Stimulated activated CD4-positive, alpha-beta T cell treated with anti-CD3 and anti-CD28 coated beads, Interleukin-2, amount 100 ng/mL, for 48 hours (primary cell): Measurements from ENCODE around the gene ZNF764.
"Not testable (repeated sequence)": the region's sequence is repeated elsewhere in the genome, so short reads cannot be mapped to it uniquely, and the experiment has no call there.

Experiments
- DNase-seq, 2 donors: peaks; one replicate each; pipeline ENCODE4 v3.0.0-alpha.2; 2020

ZNF764 gene

DNA sequence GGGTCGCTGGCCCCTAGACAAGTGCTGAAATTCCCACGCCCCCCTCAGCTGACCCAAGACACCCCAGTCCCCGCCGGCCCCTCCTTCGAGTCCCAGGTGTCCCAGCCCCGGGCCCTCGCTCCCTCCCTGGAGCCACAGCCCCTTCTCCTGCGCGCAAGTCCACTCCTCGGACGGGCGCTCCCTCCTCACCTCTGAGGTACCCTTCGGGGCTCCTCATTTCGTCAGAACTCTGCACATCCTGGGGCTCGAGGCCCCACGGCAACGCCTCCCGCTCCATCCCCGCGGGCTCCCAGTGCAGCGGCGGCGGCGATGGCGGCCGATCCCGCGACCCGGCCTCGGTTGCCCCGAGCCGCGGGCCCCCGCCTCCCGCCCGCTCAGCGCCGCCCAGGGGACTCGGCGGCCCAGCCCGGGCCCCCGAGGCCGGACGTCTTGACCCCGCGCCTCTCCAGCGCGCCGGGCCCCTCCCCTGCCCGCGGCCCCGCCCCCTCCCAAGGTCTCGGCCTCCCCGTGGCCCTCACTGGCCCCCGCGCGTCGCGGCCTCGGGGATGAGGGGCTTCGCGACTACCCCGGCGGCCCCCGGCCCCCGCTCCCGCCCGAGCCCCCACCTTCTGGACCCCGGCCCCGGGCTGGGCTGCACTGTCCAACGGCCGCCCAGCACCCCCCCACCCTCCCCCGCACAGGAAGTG is 31.9 kb downstream of the ZNF764 start, which contains the start of gene ZNF768:
ZNF768 (minus strand) TSS at position 430 of the 686 bp plus-strand sequence; CDS start at position 277, 153 bp downstream.
- peak in 1 of 2 donors; percentile 33 for DNase-seq

DNA sequence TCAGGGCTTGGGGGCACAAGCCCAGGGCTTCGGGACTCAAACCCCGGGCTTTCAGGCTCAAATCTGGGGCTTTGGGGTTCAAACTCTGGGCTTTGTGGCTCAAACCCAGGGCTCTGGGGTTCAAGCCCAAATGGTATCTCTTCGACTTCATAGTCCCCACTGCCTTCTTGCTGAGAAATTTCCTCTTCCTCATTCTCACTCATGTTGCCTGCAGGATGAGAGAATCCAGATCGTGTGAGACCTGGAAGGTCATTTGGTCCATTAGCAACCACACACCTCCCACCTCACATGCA is 32.4 kb downstream of the ZNF764 start:
- no peak for DNase-seq

DNA sequence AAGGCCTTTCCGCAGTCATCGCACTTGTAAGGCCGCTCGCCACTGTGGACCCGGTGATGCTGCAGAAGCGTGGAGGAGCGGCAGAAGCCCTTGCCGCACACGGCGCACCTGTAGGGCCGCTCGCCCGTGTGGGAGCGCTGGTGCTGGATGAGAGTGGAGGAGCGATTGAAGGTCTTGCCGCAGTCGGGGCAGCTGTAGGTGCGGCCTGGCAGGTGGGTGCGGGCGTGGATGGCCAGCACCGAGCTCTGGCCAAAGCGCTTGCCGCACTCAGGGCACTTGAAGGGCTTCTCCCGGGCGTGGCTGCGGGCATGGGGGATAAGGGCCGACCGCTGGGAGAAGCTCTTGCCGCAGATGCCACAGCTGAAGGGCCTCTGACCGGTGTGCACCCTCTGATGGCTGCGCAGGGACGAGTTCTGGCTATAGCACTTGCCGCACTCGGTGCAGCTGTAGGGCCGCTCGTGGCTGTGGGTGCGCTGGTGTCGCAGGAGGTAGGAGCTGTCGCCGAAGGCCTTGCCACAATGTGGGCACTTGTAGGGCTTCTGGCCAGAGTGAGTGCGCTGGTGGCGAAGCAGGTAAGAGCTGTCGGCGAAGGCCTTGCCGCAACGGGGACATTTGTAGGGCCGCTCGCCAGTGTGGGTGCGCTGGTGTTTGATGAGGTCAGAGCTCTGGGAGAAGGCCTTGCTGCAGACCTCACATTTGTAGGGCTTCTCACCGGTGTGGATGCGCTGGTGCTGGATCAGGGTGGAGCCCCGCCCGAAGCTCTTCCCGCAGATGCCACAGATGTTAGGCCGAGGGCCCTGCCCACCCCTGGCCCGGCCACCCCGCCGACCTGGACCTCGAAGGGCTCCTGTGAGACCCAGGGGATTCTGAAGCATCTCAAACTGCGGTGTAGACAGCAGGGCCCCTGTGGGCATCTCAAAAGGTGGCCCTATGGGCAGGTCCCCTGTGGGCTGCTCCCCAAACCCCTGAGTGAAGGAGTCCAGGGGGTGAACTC is 33.3 kb downstream of the ZNF764 start:
- no peak for DNase-seq

DNA sequence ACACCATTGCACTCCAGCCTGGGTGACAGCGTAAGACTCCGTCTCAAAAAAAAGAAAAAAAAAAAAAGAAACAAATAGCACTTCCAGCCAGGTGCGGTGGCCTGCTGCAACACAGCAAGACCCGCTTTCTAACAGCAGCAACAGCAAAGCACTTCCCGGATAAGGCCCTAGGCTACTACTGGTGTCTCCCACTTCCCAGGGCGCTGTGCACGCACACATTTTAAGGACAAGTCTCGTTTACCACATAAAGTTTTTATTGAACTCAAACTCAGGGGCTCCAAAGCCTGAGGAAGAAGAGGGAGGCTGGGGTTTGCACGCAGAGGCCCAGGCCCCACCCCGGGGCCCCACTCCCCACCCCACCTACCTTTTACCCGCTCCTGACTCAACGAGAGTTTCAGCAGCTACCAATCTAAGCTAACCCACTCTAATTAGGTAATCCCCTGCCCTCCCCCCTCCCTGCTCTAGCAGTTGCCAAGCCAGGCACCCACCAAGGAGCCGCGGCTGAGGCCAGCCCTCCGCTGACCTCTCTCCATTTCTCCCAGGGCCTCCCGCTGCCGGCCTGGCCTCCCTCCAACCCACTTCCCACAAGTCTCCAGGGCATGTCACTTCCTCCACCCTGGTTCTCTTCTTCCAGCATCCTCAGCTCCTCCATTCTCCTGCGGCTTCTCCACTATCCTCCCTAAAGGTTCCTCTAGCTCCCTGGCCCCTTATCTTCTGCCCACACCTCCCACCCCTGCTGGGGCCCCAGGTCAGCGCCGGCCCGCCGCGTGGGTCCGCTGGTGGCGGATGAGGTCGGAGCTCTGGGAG is 34.2 kb downstream of the ZNF764 start:
- no peak for DNase-seq

- not testable (repeated sequence) for DNase-seq
Observed at GRCh38 chr16:30522702-30523463, 35.3 kb downstream of the ZNF764 start.

DNA sequence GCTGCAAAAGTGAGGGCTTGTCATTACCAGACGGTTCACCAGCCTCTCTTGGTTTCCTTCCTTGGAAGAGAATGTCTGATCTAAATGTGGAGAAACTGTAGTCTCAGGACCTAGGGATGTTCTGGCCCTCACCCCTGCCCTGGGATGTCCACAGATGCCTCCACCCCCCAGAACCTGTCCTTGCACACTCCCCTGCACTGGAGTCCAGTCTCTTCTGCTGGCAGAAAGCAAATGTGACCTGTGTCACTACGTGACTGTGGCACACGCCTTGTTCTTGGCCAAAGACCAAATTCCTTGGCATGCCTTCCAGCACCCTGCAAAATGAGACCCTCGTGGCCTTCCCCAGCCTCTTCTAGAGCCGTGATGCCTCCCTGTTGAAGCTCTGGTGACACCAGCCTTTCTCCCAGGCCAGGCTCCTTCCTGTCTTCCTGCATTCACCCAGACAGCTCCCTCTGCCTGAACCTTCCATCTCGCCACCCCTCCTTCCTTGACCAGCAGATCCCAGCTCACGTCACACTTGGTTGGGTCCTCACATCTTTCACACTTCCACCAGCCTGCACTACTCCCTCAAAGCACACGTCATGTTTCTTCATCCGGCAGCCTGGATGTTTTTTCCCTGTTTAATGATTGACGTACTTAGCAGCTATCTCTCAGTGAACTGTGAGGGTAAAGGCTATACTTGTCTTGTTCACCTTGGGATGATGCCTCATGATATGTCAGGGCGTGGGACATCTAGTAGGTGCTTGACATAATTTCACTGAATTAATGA is 36.1 kb downstream of the ZNF764 start:
- DNase-seq = no peak

- DNase-seq = no peak
Observed at GRCh38 chr16:30521476-30521872, 36.7 kb downstream of the ZNF764 start.

DNA sequence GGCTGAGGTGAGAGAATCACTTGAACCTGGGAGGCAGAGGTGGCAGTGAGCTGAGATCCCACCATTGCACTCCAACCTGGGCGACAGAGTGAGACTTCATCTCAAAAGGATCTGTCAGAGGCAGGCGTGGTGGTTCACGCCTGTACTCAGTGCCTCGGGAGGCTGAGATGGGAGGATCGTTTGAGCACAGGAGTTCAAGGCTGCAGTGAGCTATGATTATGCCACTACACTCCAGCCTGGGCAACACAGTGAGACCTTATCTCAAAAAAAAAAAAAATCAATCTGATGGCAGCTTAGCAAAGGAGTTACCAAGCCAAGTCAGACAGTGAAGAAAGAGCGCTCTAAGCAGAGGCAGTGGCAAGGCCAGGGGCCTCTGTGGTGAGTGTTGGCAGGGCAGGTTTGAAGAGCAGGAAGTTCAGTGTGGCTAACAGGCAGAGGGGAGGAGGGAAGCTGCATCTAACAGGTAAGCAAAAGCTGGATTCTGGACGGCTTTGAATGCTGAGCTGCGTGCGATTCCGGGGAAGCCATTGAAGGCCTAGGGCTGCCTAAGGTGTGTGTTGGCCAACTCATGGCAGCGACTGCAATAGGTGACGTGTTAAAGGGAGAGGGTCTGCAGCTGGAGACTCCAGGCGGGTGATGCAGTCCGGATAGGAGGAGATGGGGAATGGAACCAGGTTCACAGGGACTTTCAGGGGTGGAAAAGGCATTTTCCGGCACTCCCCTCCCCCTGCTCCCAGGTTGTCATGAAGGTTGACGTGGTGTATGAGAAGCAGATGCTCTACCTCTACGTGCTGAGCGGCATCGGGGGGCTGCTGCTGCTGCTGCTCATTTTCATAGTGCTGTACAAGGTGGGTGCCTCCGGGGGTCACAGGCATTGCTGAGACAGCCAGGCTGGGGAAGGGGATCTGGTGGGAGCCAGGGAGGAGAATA is 38.8 kb downstream of the ZNF764 start:
- DNase-seq = no peak

GRCh38 chr16:30518552-30518951 is 39.6 kb downstream of the ZNF764 start:
- no peak for DNase-seq

- no peak for DNase-seq
Observed at GRCh38 chr16:30515275-30515674, 42.9 kb downstream of the ZNF764 start.

DNA sequence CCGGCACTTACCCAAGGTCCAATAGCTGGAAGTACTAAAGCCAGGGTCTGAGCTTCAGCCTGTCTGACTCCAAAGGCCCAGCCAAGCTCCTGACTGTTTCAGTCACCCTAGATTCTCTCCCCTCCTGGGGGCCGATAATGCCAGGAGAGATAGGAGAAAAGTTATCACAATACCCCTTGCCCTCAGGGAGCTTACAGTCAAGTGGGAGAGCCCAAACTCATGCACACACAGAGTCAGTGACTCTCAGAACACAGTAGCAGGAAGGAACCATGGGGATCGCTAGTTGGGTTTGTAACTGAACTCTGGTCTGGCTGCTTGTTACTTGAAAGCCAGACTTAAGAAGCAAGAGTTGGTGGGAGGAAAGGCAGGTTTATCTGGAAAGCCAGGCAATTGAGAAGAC is 46.7 kb downstream of the ZNF764 start:
- DNase-seq = no peak

GRCh38 chr16:30510376-30510938 is 47.7 kb downstream of the ZNF764 start:
- no peak for DNase-seq

DNA sequence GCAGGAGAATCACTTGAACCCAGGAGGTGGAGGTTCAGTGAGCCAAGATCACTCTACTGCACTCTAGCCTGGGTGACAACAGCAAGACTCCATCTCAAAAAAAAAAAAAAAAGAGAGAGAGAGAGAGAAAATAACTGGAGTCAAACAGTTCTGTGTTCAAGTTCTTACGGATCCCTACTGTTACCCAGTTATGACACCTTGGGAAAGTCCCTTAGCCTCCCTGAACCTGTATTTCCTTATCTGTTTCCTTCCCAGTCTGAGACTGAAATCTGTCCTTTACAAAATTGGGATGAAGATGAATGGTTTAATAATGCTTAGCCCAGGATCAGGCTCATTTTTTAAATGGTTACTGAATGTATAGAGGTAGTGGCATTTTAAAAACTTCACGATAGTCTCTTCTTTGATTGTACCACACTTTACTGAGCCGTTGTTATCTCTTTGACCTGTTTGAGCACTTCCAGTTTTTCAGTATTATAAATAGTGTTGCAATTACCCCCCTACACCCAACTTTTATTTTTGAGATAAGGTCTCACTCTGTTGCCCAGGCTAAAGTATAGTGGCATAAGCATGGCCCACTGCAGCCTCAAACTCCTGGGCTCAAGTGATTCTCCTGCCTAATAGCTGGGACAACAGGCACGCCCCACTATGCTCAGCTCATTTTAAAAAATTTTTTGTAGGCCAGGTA is 49.0 kb downstream of the ZNF764 start:
- no peak for DNase-seq
